Progenitor cell of endocrine pancreas (in vitro differentiated cells): Measurements from ENCODE around the gene PAX7. TPM values are rescaled to one million over a fixed set of nuclear protein-coding genes. Genes with fewer than 3 reads are reported as not detected.

Experiments
- DNase-seq: peaks from one replicate; pipeline ENCODE4 v3.0.0; 2021; ENCODE audit warnings: low spot score; ENCODE audit not compliant: unreplicated experiment
- H3K27ac Mint-ChIP-seq: 2 replicates; pipeline ENCODE4 v1.8.0; 2021; ENCODE audit warnings: mild to moderate bottlenecking, moderate library complexity, mixed read lengths
- H3K27me3 Mint-ChIP-seq: 2 replicates; pipeline ENCODE4 v1.8.0; 2021; ENCODE audit warnings: mixed read lengths
- H3K36me3 Mint-ChIP-seq: 2 replicates; pipeline ENCODE4 v1.8.0; 2022; ENCODE audit warnings: mixed read lengths; ENCODE audit not compliant: insufficient read depth
- H3K4me1 Mint-ChIP-seq: 2 replicates; pipeline ENCODE4 v1.8.0; 2021; ENCODE audit warnings: low read depth, mixed read lengths
- H3K4me3 Mint-ChIP-seq: 2 replicates; pipeline ENCODE4 v1.8.0; 2021; ENCODE audit warnings: low read depth, mild to moderate bottlenecking, moderate library complexity, mixed read lengths
- H3K9me3 Mint-ChIP-seq: 2 replicates; pipeline ENCODE4 v1.8.0; 2021; ENCODE audit warnings: low read depth, mixed read lengths
- total RNA-seq: library from RNA; stranded (reverse); gene quantifications from 2 replicates; pipeline ENCODE4 v1.2.1, GENCODE V29; 2021
- TF ChIP-seq, protein P1 (sequence below): fragments of 200-600 bp; sonication (generic); IDR thresholded peaks from one replicate; pipeline ENCODE4 v1.5.0; 2021; ENCODE audit warnings: antibody characterized with exemption, mild to moderate bottlenecking; ENCODE audit not compliant: unreplicated experiment

The PAX7 gene
- total RNA-seq, 1 donor from 2014 or later = not detected

GRCh38 chr1:18628511-18628910 is 2.1 kb upstream of the PAX7 start:
- Mint-ChIP-seq H3K4me1 (peaks cover 3% of the 10 kb centered on the region), H3K27me3 (peaks cover 98% of the 10 kb centered on the region), H3K36me3 (no peaks in the 10 kb centered on the region), H3K27ac (no peak overlapping the region), H3K4me3 (no peak overlapping the region), H3K9me3 (no peaks in the 10 kb centered on the region)
- DNase-seq = no peak
- TF ChIP-seq, protein P1, sequence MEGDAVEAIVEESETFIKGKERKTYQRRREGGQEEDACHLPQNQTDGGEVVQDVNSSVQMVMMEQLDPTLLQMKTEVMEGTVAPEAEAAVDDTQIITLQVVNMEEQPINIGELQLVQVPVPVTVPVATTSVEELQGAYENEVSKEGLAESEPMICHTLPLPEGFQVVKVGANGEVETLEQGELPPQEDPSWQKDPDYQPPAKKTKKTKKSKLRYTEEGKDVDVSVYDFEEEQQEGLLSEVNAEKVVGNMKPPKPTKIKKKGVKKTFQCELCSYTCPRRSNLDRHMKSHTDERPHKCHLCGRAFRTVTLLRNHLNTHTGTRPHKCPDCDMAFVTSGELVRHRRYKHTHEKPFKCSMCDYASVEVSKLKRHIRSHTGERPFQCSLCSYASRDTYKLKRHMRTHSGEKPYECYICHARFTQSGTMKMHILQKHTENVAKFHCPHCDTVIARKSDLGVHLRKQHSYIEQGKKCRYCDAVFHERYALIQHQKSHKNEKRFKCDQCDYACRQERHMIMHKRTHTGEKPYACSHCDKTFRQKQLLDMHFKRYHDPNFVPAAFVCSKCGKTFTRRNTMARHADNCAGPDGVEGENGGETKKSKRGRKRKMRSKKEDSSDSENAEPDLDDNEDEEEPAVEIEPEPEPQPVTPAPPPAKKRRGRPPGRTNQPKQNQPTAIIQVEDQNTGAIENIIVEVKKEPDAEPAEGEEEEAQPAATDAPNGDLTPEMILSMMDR = no peak

- H3K4me3 Mint-ChIP-seq = no peak overlapping the region
- H3K9me3 Mint-ChIP-seq = no peaks in the 10 kb centered on the region
- no peak for DNase-seq
- no peak overlapping the region for H3K27ac Mint-ChIP-seq
- H3K36me3 Mint-ChIP-seq = no peaks in the 10 kb centered on the region
- H3K4me1 Mint-ChIP-seq = peaks cover 3% of the 10 kb centered on the region
- TF ChIP-seq, protein P1 = no peak
- peaks cover 98% of the 10 kb centered on the region for H3K27me3 Mint-ChIP-seq
Observed at GRCh38 chr1:18629659-18630510, 761 bp upstream of the PAX7 start.

GRCh38 chr1:18631496-18632217 is 1.0 kb downstream of the PAX7 start:
- H3K27me3 Mint-ChIP-seq = peaks cover 98% of the 10 kb centered on the region
- H3K9me3 Mint-ChIP-seq = no peaks in the 10 kb centered on the region
- H3K27ac Mint-ChIP-seq = no peak overlapping the region
- no peaks in the 10 kb centered on the region for H3K36me3 Mint-ChIP-seq
- DNase-seq = no peak
- H3K4me3 Mint-ChIP-seq = no peak overlapping the region
- TF ChIP-seq, protein P1 = no peak
- peaks cover 3% of the 10 kb centered on the region for H3K4me1 Mint-ChIP-seq

DNA sequence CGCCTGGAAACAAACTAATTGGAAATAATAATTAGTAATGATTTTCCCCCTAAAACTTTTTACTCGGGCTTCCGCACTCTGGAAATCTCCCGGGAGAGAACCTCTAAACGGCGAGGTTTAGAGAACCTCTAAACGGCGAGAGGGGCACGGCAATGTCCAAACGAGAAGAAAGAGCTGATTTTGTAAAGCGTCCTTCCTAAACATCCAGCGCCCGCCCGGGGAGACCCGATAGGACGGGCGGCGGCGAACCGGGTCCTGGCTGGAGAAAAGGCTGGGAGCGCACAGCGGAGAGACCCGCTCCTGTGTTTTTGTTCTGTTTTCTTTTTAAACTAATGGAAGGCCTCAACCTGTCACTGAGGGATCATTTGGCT is 1.6 kb downstream of the PAX7 start:
- Mint-ChIP-seq H3K27ac (no peak overlapping the region), H3K27me3 (peaks cover 98% of the 10 kb centered on the region), H3K9me3 (no peaks in the 10 kb centered on the region), H3K36me3 (no peaks in the 10 kb centered on the region), H3K4me1 (peaks cover 3% of the 10 kb centered on the region), H3K4me3 (no peak overlapping the region)
- TF ChIP-seq, protein P1 = no peak
- no peak for DNase-seq

DNA sequence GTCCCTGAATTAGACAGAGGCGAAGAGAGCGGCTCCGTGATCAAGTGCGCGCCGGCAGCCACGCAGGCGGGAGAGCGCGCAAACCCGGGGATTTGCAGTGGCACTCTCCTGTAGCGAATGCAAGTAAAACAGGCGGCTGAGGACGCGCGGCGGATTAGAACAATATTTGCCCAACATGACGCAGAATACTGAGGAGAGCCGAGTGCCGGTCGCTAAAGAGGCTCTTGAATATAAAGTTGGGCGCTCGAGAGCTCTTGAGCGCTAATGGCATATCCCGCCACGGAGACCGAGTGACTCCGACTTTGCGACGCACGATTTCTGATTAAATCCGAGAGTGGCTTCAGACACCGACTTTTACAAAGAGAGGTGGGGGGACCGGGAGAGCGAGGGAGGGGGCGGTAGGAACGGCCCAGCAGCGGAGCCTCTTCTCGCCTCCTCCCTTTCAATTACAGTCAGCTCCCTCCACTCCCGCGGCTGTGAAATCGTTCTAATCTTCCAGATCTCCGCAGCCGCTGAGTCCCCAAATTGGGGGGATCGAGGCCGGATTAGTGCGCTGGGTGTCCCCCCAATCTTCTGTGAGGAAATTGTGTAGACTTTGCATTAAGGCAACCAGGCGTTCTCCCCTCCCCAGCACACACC is 2.3 kb downstream of the PAX7 start:
- Mint-ChIP-seq H3K4me1 (peaks cover 3% of the 10 kb centered on the region), H3K27ac (no peak overlapping the region), H3K27me3 (peaks cover 98% of the 10 kb centered on the region), H3K4me3 (no peak overlapping the region), H3K9me3 (no peaks in the 10 kb centered on the region), H3K36me3 (no peaks in the 10 kb centered on the region)
- no peak for DNase-seq
- TF ChIP-seq, protein P1 = no peak
